Activated CD4-positive, alpha-beta T cell treated with anti-CD3 and anti-CD28 coated beads, Interleukin-2, amount 50 U/mL, for 48 hours (primary cell): Measurements from ENCODE around the gene RAD51B.
"Not testable (repeated sequence)": the region's sequence is repeated elsewhere in the genome, so short reads cannot be mapped to it uniquely, and the experiment has no call there.

Source experiments
- DNase-seq, 2 experiments: peaks; one replicate each; pipeline ENCODE4 v3.0.0-alpha.2; 2020

The RAD51B gene

DNA sequence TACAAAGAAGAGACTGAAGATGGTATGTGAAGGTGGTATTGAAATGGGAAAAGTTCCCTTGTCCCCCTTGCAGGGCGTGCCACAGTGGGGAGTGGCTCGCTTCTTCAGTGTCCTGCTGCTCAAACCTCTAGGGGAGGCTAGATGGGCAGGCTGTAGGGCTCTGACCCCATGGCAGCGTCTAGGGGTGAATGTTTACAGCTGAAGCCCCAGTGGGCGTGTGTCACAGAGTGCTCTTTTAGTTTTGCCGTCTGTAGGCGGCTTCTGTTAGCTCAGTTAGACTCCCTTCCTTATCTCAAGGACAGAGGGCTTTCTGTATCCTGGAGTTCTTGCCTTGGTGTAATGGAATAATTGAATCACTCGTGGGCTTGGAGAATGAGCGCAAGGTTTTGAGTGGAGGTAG is 266.2 kb downstream of the RAD51B start:
- DNase-seq = no peak

DNA sequence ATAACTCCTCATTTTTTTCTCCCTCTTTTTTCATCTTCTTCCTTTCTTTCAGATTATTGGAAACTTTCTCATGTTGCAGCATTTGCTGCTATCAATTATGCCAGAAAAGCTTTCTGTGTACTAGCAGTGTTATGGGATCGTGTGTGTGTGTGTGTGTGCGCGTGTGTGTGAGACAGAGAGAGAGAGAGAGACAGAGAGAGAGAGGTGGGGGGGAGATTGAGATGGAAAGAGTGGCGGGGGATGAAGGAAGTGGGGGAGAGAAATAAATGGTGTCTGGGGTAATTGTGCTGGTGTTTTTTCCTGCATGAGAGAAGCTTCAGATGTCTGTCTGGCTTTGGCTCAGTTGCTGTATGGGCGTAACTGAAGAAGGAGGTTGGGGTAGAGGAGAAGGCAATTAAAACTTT is 268.9 kb downstream of the RAD51B start:
- DNase-seq = no peak

DNA sequence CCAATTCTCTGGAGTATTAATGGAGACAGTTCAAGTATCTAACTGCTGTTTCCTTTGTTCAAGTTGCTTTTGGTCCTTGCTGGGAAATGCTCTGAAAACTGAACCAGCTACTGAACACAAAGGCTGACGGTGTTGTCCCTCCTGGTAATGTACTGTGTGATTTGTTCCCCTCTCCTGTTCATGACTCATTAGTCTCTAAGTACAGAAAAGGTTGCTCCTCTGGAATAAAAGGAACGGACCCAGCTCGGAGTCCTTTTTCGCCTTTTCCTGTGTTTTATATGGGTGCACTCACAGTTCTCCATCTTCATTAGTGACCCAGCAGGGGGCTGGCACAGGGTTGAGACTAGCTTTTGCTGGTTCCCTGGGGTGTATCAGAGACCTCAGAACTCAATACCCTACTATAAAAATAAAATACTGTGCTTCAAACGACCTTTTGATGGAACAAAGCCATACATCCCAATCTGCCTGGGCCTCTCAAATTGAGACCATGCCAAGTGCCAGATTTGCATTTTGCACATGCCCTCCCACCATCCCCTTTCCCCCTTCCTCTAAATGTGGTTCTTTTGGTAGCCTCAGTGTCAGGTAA is 269.7 kb downstream of the RAD51B start:
- DNase-seq = no peak

DNA sequence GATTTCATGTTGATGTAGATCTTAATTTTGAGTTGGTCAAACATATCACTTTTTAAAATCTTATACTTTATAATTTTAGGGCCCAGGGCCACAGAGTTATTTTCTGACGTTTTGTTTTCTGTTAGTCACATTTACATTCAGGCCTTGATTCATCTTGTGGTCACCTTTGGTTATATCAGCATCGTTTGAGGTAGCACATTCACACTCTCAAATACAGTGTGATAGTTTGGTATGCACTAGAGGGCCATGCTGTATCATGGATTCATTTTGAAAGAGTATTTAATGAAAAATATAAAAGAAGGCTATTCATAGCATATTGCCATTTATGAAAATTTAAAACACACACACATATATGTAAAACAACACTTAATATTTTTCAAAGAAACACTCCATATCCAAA is 274.6 kb downstream of the RAD51B start:
- DNase-seq = no peak

DNA sequence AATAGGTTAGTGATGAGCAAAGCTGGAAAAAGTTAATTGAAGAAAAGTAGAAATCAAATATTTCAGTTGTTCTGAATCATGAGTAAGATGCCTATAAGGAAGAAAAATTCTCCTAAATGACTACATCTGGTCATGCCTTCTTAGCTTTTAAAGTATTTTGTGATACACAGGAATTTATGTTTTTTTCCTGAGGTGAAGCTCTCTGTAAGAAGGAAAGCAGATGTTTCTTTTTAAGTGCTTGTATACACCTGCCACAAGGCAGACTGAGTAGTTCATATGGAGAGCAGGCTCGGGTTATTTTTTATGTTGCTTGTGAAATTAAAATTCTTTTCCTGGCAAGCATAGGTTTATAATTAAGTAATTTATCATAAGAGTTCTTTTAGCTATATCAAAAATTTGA is 275.2 kb downstream of the RAD51B start:
- DNase-seq = no peak

DNA sequence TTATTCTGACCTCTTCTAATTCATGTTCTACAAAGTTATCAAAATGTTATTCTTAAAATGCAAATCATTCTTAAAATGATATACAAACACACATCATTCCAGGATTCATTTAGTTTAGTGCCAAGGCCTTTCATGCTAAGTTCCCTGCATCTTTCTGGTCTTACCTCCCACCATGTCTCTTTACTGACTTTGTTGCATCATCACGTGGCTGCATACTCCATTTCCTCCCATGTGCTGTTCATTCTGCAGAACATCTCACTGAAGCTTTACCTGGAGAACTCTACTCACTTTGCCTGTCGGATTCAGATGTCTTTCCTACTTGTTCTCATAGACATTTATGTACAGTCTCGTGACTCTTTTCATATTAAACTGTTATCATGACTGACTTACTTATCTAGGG is 278.1 kb downstream of the RAD51B start:
- no peak for DNase-seq

DNA sequence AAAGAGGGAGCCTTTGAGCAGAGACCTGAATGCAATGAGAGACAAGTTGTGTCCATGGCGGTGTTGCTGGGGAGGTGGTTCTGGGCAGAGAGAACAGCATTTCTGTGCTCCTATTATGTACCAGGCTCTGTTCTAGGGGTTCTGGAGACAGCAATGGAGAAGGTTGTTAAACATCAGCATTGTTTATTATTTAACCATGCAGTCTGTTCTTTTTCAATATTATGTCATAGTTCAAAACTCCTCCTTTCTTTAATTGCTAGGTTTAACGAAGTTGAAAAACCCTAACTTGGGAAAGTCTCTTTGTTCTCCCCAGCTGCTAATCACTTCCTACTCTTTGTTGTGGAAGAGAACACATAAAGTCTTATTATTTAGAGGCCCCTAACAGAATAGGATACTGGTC is 279.3 kb downstream of the RAD51B start:
- no peak for DNase-seq

DNA sequence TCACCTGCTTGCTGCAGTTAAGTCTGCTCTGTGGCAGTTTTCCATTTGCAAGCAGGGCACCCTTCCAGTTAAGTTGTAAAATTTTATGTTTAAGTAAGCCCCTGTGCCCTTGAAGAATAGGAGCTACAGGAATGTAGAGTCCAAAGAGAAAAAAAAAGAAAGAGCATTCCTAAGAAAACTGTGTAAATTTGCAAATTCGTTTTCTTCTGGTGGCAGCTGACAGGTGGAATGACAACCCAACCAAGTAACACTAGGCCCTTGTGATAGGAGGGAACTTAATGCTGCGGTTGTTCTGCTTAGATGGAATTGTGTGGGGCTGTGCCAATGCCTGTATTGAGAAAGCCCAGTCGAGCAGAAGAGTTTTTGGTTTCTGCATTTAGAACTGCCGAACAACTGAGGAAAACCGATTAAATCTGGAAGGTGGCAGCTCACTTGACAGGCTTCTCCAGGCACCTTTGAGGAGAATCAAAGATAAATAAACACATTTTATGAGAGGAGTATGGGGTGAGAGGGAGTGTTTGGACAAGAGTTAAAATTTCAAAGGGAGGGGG is 280.0 kb downstream of the RAD51B start:
- DNase-seq = no peak

DNA sequence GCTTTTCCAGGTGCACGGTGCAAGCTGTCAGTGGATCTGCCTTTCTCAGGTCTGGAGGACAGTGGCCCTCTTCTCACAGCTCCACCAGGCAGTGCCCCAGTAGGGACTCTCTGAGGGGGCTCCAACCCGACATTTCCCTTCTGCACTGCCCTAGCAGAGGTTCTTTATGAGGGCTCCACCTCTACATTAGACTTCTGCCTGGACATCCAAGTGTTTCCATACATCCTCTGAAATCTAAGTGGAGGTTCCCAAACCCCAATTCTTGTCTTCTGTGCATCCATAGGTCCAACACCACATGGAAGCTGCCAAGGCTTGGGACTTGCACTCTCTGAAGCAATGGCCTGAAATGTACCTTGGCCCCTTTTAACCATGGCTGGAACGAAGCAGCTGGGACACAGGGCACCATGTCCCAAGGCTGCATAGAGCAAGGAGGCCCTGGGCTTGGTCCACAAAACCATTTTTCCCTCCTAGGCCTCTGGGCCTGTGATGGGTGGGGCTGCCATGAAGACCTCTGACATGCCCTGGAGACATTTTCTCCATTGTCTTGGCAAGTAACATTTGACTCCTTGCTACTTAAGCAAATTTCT is 282.2 kb downstream of the RAD51B start:
- not testable (repeated sequence) for DNase-seq

DNA sequence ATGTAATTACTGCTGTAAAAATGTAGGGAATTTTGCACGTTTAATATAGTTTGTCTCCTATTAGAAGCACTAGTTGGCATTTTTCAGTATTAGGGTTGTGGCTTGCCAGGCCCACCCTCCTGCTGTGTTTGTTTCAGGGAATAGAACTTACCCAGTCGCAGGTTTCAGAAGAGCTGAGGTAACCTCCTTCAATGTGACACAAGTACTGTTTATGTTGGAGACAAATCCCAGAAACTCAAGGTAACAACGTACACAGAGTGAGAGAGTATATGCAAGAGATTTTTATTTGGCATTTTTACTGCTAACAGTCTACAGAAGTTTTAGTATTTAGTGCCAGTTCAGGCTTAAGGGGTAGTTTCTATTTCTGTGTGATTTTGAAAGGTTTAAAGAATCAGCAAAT is 284.3 kb downstream of the RAD51B start:
- no peak for DNase-seq

DNA sequence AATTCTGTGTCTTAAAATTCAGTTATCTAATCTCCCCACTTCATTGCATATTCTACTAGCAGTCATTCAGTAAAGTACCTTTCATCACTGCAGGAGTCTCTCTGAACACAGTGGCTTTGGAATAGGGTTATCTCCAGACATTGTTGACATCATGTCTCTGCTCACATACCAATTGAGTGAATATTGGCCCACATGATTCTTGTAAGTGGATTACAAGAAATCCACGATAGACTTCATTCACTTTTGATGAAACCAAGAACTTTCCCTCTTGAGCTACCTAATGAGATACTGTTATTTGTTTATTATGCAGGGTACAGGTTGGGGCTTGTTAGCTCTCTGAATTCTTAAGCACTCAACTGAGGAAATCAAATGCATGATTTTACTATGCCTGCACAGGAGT is 284.9 kb downstream of the RAD51B start:
- no peak for DNase-seq

DNA sequence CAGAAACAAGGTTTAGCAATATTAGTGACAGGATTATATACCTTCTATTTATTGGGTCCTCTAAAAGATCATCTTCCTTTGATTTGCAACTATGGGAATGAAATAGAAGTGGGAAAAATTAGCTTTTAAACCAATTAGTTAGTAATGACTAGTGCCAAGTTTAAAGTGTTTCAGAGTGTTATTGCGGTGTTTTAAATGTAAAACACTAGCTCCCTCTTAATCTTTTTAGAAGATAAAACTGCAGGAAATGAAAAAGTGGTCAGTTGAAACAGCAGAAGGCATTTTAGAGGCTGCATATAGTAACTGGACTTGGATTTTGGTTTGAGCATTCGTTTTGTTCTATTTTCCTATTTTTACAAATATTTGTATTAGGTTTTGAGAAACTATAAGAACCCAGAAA is 286.2 kb downstream of the RAD51B start:
- DNase-seq = no peak

DNA sequence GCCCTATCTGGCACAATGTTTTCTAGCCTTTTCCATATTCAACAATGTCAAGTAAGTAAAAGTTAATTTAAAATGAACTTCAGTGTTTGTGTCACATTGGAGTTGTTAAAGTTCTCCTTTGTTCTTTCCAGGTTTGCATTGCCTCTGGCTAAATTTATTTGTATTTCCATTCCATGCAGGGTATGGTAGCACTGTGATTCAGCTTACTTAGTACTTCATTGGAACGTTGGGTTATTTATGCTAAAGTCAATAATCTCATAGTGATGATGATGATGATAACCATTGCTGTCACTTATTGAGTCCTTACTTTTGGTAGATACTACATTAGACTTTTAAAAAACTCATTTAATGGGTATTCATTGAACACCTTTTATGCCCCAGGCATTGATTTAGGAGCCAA is 286.9 kb downstream of the RAD51B start:
- DNase-seq = no peak

DNA sequence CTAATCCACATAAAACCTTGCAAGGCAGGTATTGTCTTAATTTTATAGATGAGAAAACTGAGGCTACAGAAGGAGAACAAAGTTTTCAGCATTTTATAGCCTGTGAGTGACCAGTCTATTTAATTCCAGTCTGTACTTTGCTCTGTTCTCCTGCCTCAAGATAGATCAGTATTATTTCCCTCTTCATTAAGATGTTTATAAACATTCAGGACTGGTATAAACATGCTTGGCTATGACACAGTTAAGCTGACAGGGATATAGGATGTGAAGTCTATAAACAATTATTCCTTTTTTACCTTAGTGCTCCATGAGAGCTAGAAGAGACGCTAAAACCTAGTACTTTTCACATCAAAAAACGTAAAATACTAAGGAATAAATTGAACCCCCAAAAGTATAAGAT is 287.3 kb downstream of the RAD51B start:
- DNase-seq = no peak

DNA sequence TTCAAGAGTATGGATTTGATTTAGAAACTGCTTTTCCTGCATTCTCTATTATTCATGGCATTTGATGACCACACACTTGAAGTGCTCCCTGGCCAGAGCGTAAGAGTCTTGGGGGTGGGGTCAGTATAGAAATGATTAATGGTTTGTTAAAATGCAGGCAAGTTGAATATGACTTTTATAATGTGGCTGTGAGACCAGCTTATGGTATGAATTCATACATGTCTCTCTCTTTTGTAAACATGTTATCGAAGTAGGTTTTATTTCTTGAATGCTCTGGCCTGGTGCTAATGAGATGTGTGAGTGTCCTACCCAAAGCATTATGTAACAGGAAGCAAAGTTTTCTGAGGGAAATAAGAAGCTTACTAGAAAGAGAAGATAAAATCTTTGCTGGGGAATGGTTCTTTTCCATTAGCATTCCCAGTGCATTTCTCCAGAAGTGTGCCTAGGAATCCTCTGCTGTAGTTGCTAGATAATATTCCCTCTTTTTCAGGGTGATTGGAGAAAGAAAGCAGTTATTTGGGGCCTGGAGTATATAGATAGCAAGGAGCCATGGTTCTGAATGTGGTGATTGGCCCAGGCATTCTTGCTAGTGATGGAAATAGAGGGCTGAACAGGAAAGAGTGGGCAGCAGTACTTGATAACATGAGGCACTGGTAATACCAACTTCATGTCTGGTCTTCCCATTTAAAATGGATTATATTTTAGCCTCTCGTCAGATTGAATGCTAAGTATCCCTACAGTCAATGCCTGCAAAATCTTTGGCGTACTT is 289.7 kb downstream of the RAD51B start:
- no peak for DNase-seq

DNA sequence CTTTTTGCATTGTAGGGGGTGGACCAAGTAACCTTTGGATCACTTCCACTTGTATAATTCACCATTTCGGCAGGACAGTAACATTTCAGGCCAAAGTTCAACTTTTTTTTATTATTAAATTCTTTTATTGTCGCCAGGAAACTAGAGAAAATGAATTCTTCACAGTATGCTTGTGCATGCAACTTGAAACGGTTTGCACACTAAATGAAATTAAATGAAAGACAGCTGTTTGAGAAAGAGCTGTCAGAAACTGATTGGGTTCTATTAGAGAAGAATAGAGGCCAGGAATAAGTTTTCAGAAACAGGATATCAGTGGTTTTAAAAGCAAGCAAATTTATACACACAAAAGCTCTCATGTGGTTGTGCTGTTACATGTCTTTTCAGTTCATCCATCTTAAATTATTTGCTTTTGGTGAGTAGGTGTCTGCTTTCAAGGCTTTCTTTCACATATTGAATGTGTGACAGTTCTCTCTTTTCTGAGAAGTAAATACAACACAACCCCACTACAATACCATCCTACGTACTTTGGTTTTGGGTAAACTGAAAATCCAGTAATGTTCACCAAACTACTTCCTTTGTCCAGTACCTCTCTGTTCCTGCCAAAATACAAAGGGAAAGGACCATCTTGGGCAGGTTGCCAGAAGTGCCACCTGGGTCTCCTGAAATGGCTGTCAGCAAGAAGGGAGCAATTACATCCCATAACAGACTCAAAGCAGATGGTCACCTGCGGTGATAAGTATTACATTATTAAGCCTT is 291.7 kb downstream of the RAD51B start:
- DNase-seq = no peak

DNA sequence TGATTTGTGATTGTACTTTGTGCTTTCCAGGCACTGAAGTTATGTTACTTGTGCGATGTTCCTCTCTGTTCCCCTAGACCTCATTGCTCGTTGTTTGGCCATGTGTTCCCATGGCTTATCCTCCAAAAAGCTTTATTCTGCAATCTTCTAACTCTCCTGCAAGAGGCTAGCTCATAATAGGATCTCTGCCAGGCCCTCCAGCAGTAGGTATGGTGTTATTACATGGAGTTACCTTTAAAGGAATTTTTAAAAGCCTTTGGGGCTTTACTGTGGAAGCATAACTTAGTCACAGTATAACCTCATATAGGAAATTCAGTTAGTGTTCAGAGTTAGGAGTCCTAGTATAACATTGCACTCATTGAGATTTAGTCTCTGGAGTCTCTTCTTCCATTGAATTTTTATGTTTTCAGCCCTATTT is 292.3 kb downstream of the RAD51B start:
- no peak for DNase-seq

DNA sequence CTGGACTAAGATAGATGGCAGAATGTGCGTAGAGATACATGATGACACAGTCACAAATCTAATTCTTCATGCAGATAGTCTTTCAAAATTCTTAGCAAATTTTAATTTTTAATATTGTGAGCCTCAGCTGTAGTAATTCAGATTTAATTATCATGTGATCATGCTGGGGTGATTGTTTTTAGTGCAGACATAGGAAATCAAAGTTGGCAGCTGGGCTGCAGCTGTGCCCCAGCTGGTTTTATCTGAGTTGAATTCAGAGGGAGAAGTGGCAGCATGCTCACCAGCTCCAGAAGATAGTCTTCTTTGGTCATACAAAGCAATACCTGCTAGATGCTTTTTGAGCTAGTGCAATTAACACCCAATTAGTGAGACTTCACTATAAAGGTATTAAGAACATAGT is 292.9 kb downstream of the RAD51B start:
- DNase-seq = no peak

DNA sequence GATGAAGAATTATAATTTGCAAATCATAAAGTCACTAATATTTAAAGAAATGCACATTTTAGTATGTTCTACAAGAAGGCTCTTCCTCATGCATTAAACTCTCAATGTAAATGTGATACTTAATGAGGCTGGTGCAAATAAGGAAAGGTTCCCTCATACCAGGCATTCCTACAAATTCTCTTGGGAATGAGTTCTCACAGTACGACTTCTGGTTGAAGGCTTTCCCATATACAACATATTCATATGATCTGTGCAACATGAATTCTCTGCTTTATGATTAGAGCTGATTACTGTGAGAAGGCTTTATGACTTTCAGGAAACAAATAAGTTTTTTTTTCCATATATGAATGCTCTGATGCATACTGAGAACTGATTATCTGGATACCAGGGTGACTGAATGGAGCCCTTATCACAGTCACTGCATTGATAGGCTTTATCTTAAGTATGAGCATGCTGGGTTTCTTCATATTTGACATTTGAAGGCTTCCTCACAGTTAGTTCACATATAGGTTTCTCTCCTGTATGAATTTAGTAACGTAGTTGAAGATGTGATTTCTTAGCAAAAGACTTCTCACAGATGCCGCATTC is 293.9 kb downstream of the RAD51B start:
- no peak for DNase-seq

DNA sequence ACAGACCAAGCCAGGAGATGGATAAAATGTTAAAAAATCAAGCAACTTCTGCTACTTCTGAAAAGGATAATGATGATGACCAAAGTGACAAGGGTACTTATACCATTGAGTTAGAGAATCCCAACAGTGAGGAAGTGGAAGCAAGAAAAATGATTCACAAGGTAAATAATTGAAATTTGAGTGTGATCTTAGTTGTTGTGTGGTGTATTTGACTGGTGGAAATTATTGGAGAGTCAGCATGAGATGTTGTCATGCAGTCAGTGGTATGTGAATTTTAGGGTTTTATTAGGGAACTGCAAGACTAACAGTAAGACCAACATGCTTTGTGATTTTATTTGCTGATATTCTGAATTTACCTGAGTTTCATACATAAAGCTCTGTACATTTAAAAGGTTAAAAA is 296.4 kb downstream of the RAD51B start:
- DNase-seq = not testable (repeated sequence)

DNA sequence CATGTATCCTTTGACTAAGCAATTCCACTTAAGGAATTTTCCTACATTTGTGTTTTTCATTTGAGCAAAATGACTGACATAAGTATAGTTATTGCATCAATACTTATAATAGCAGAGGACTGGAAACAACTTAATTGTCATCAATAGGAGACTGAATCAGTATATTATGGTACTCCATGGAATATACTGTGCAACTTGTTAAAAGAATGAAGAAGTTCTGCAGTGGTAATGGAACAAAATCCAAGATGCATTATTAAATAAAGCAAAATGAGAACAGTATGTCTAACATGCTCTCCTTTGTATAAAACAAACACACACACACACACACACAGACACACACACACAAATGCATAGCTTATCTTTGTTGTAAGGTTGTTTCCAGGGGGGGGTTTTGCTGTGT is 303.1 kb downstream of the RAD51B start:
- no peak for DNase-seq

DNA sequence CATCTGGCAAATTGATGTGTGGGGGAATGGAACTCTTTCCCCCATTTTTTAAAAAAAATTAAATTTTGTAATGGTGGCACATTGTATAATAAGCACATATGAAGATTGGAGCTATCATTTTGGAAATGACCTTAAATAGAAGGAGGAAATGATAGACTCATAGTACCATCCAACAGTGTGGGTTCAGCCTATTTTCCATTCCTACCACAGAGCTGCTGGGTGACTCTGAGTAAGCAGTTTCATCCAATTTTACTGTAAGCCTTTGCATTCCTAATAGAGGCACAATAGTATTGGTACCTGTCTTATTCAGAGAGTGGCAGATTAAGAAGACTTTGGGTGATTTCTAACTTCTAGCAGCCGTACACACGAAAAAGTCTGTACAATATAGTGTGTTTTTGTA is 304.5 kb downstream of the RAD51B start:
- no peak for DNase-seq
